HG03025 (cell line): ENCODE measurements around the gene P2RX6.
A peak's percentile ranks its signal among the peaks of the same experiment; 100 is the strongest.
"Not testable (repeated sequence)": the region's sequence is repeated elsewhere in the genome, so short reads cannot be mapped to it uniquely, and the experiment has no call there.

Experiments
- ATAC-seq: cut with Tn5 transposase; IDR thresholded peaks from one replicate; pipeline ENCODE4 v1.9.1; 2021; ENCODE audit warnings: mild to moderate bottlenecking, moderate library complexity; ENCODE audit not compliant: unreplicated experiment, low FRiP score

Gene P2RX6

DNA sequence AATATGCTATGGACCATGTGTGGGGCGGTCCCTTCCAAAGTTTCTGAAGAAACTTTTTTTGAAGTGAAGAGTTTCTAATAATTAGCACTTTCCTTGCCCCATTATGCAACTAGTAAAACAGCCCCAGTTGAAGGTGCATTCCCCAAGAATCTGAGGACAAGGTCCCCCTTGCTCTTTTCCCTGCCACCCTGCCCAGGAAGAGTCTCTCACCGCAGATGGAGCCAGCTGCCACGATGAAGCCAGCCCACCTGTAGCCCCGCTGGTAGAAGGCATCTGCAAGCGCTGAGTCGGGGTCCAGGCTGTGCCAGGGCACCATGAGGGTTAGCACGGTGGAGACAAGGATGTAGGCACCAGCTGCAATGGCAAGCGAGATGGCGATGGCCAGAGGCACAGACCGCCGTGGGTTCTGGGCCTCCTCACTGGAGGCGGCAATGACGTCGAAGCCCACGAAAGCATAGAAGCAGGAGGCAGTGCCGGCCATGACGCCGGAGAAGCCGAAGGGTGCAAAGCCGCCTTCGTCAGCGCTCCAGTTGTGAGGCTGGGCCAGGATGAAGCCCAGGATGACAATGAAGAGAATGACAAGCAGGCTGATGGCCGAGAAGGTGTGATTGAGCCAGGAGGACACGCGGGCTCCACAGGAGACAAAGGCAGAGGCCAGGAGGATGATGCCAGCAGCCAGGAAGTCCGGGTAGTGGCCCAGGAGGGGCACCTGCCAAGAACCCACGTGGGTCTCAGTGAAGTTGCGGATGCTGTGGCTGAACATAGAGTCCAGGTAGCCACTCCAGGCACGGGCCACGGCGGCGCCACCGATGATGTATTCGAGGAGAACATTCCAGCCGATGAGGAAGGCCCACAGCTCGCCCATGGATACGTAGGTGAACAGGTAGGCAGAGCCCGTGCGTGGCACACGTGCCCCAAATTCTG lies 15.9 kb downstream of the P2RX6 start:
- no peak for ATAC-seq

DNA sequence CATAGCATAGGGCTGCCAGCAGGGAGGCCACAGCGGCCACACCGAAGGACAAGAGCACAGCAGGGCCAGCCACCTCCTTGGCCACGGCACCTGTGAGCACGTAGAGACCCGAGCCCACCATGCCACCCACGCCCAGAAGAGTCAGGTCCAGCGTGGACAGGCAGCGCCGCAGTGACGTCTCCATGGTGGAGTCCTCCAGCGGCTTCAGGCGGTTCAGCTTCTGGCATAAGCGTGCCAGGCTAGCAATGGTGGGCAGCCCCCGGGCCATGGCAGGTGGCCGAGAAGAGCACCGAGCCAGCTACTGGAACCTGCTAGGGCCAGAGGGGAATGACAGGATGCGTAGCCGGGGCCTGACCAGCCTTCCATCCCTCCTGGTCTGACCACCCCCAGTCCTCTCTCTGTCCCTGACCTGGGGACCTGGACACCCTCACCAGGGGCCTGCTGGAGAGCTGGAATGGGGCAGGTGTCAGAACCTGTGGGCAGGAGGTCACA lies 16.6 kb downstream of the P2RX6 start:
- no peak for ATAC-seq

DNA sequence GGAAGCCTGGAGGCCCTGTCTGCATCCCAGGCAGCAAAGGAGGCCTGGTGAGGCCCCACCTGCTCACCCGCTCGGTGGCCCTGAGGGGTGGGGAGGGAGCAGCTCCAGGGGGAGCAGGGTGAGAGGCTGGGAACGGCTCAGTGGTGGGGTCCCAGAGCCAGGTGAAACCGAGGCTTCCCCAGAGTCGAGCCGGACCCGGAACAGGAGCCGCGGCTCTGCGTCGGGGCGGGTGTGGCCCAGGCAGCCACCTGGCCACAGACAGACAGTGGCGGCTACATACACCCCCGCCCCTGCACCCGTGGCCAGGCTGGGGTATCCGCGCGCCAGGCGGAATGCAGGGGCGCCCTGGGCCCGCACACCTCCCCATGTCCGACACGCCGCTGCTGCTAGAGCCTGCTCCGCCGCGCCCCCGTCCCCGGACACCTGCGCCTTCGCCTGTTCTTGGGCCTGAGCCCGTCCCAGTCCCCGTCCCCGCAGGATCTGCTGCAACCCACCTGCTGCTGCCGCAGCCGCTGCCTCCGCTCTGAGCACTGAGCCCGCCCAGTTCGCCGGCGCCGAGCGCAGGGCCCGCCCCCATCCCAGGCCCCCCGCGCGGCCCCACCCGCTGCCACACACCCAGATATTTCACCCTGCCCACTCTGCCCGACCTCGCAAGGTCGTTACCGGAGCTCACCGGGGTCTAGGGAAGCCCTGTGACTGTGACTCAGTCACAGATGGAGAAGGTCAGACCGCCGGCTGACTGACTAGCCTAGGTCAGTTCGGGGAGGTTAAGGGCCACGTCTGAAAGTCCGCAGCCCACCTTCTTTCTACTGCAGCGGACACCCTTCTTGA lies 17.3 kb downstream of the P2RX6 start, which contains the start of gene SLC7A4:
SLC7A4 (minus strand) TSS at position 525 of the 831 bp plus-strand sequence. CDS start 749 bp downstream, outside the sequence.
- ATAC-seq: no peak

DNA sequence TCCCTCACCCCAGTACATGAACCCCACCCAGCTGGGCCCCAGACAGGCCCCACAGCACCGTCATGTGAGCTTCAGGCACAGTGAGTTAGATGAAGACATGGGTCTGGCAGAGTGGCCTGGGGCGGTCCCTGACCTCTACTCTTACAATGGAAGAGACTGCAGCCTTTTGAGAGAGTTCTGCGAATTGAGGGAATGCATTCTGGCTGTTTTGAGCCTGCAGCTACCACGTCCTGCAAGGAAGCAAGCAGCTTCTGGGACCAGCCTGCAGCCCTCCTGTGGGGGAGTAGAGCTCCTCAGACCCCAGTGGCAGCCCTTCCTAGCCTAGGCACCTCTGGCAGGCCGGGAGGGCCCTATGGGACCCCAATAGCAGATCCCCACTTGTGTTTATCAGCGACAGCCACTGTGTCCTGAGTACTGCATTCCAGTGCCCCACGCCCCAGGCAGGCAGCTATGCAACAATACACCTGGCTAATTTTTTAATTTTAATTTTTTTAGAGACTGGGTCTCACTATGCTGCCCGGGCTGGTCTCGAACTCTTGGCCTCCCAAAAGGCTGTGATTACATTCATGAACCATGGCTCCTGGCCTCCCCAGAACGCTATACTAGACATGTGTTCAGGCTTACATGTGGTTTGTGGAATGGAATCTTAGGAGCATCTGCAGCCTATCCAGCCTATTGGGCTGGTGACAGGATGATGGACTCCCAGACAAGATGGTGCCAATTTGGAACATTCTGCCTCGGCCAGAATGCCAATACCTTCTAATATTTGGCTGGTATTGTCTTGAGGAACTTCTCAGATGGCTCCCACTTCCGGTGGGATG lies 18.1 kb downstream of the P2RX6 start:
- no peak for ATAC-seq

DNA sequence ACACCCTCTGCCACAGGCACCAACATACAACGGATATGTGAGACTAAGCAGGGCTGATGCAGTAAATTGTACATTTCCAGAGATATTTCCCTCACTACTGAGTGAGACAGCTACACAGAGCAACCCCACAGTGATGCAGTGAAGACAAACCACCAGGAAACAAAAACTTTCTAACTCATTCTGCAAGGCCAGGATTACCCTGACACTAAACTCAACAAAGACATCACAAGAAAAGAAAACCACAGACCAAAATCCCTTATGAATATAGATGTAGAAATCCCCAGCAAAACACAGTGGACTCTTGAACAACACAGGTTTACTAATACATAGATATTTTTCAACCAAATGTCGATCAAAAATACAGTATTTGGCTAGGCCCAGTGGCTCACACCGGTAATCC lies 18.9 kb downstream of the P2RX6 start:
- no peak for ATAC-seq

DNA sequence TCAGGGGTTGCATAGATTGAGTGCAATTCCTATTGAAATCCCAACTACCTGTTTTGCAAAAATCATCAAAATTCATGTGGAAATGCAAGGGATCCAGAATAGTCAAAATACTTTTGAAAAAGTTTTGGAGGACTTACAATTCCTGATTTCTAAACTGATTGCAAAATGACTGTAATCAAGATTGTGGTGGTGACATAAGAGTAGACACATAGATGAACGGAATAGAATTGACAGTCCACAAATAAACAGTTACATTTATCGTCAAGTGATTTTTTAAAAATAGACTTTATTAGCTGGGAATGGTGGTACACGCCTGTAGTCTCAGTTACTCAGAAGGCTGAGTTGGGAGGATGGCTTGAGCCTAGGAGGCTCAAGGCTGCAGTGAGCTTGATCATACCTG lies 20.0 kb downstream of the P2RX6 start:
- no peak for ATAC-seq

DNA sequence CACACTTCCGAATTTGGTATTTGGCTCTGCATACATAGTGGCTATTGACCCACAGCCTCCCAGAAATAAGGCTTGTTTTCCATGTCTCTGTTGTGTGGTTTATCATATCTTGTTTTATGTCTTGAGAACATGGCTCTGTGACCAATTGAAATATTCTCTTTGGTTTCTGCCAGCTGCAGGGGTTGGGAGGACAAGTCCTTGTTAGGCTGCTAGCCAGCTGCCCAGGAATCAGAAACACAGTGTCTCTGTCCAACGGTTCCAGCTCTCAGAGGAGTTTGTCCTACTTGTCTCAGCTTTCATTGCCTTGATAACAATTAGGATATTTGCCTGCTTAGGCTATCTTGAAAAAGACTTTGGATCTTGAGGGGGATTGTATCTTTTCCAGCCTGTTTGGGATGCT lies 23.4 kb downstream of the P2RX6 start:
- ATAC-seq: no peak

DNA sequence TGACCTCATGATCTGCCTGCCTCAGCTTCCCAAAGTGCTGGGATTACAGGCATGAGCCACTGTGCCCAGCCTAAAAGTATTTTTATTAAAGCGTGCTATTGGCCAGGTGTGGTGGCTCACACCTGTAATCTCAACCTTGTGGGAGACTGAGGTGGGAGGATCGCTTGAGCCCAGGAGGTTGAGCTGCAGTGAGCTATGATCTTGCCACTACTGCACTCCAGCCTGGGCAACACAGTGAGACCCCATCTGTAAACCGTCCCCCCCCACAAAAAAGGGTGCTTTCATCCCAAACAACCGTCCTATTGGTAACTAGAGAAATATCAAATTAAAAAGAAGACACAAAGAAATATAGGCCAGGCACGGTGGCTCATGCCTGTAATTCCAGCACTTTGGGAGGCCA lies 24.2 kb downstream of the P2RX6 start:
- ATAC-seq: not testable (repeated sequence)

DNA sequence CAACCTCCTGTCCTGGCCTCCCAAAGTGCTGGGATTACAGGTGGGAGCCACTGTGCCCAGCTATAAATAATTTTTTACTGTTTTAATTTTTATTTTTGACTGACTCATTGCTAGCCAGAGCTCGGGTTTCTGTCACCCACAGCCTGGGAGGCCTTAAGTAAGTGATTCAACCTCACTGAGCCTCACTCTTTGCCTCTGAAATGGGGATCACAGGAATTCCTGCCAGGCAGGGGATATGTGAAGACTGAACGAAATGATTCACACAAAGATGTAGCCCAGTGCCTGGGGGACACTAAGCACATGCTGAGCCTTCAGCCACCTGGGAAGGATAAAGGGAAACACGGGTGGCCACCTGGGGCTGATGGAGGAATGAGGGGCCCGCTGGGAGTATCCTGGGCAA lies 27.0 kb downstream of the P2RX6 start:
- ATAC-seq: no peak

DNA sequence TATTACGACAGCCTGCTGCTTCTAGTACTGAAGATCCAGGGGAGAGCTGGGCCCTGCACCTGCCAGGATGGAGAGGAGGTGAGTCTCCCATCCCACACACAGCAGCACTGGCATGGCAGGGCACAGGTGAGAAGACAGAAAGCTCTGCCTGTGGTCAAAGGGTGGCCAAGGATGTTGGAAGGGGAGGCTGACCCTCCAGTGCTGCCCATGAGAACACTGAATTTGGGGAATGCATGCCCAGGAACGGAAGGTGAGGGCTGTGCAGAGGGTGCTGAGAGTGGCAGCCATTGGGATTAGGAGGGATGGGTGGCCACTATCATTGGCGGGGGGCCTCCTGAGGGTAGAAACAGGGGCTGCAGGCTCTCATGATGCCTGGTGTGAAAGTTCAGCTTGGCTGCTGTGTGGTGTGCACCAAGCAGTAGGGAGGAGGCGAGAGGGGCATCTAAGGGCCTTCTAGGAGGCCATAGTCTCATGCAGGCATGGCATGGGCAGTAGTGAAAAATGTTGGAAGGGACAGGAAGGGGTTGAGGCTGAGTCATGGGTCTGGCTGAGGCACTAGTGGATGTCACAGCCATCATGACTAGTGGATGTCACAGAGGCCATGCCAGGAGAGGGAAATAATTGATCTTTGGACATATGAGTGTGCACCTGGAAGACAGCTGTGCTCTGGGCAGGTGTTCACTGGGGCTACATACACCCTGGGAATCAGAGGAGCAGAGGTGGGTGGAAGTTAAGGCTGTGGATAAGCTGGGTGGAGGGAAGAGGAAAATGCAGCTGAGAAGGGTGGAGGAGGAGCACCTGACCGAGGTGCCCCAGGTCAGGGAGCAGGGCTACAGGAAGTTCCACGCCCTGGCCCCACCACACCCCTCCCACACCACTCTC lies 28.3 kb downstream of the P2RX6 start:
- ATAC-seq: no peak

DNA sequence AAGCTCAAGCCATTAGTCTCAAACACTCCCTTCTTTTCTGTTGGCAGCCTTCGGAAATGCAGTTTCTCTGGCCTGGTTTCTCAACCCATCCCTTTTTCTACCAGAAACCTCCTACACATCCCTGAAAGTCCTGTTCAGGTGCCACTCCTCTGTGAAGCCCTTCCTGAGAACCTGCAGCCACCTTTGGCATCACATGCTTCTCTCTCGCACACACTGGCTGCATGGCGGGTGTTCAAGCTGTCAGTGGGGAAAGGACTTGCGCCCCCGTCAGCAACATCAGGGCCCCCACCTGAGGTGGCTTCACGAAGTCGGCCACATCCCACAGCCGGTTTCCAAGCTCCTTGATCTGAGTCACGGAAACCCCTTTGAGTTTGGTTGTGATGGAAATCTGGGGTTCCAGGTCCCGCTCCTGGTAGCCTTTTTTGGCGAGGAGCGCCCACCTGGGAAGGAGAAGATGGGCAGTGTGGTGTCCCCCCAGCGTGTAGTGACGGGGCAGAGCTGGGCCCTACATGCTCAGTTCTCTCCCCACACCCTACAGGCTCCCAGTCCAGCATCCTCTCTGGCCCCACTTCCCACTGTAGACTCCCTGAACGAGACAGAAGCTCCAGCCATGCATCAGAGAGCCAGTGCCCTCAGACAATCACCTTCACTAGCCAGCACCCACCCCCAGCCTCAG lies 29.0 kb downstream of the P2RX6 start:
- no peak for ATAC-seq

DNA sequence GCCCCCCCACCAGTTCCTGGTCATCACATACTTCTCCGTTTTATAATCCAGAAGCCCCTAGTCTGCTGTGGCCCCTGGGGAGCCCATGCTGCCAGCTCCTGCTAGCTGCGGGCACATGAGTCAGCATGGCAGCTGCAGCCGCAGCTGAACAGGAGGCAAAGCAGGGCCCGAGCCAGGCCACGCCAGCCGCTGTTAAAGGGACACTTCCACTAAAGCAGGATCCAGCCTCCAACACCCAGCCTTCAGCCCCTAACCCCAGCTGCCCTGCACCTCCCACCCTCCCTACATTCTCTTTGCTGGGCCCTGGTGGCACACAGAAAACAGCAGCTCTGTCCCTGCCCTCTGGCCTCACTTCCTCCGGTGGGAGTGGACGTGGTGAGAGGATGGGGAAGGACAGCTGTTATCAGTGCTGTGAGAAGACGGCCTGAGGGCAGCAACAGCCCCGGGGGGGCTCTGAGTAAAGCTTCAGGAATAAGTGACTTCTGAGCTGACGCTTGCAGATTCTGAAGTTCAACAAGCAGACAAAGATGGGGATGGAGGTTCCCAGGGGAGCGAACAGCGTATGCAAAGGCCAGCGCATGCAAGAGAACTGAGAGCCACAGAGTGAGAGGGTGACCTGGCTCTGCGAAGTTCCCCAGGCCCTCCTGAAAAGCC lies 30.1 kb downstream of the P2RX6 start:
- ATAC-seq: no peak

DNA sequence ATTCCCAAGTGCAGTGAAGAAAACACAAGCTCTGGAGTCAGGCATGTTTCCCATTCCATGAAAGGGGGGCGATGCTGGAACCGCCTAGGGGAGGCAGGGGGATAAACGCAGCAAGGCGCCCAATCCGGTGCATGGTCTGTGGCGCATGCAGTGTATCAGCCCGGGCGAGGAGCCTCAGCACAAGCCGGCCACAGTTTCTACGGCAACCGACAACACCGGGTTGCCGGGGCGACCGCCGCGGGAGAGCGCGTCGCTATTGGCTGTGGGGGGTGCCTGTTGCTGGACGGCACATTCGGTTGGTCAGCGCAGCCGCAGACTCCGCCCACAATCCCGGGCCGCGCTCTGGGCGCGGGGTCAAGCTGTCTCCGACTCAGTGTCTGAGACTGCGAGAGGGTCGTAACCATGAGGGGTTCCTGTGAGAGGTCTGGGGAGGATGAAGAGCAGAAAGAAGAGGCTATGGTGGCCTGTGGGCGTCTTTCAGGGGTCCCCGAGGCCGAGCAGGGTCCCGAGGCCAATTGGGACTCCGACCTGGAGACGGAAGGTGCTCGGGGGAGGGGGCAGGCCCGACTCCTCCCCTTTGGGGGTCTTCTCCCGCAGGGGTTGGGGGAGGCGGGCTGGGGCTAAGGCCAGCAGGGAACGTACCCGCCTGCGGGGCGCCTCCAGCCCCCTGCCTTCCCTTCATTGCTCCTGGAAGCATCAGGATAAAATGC lies 30.8 kb downstream of the P2RX6 start, which contains the start of gene LRRC74B:
LRRC74B (plus strand) TSS at position 362 of the 710 bp plus-strand sequence; CDS start at position 403, 41 bp downstream.
- peak; percentile 64 for ATAC-seq

DNA sequence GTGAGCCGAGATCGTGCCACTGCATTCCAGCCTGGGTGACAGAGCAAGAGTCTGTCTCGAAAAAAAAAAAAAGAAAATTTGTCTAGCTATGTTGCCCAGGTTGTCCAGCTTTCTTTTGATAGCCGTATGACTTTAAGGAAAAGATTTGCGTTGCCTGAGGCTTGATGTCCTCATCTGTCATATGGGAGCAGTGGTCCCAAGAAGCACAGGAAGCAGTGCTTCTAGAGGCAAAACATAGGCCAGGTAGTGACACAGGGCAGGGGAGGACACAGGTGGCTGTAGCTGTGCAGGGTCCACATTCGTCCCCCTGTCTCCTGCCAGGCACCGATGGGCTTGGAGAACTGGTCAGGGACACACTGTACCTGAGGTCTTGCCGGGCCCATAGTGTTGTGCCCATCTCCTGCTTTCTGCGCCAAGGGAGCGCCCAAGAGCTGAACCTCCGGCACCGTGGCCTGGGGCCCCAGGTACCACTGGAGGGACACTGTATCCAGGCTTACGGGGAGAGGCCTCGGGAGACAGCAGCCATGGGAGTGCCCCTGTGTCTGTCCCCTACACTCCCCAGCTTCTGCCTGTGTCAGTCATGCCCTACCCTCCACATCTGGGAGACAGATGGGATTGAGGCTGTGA lies 32.2 kb downstream of the P2RX6 start:
- no peak for ATAC-seq

DNA sequence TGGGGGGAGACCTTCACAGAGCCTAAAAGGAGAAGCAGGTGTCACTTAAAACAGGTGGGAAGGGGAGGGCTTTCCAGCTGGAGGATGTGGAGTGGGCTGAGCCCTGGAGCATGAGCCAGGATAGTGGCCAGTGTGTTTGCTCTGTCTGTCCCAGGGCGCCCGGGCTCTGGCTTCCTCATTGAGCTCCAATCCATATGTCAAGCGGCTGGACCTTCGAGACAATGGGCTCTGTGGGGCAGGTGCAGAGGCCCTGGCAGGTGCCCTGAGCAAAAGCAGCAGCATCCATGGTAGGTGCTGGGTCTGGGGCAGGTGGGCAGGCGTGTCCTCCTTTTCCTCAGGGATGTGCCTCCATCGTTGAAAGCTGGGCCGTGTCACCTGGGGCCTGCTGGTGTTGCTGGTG lies 32.8 kb downstream of the P2RX6 start:
- ATAC-seq: no peak

DNA sequence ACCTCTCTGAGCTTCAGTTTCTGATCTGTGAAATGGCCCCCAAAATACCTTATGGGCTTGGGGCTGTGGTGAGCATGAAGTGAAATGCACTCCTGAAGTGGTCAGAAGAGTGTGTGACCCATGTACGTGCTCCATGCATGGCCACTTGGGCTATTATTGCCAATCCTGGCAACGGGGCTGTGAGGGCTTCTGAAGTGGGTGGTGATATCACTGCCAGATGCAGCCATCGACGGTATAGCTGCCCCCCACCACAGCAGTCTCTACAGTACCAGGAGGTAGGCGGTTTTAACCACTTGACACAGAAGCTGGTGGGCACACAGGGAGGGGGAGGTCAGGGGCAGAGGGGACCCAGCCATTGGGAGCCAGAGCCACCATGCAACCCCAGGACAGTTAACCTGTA lies 33.5 kb downstream of the P2RX6 start:
- not testable (repeated sequence) for ATAC-seq

DNA sequence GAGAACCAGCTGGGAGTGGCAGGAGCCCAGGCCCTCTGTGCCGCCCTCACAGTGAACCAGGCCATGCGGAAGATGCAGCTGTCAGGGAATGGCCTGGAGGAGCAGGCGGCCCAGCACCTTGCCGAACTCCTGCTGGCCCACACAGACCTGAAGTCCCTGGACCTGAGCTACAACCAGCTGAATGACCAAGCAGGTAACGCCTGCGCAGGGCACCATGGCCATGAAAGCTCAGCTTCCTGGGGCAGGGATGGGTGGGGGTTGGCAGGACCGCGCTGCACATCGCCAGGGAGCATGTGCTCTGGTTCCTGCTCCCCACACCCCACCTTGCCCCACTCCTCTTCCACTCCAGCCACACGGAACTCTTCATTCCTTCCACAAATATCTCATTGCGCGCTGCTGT lies 34.0 kb downstream of the P2RX6 start:
- not testable (repeated sequence) for ATAC-seq
